Small intestine (tissue), 16 donors: Measurements from ENCODE around the gene MZT2B. TPM values are rescaled to one million over a fixed set of nuclear protein-coding genes. Genes with fewer than 3 reads are reported as not detected.
"Not testable (repeated sequence)": the region's sequence is repeated elsewhere in the genome, so short reads cannot be mapped to it uniquely, and the experiment has no call there.

Experiments
- DNase-seq, 2 donors: peaks; one replicate each; pipeline versions ENCODE4 v3.0.0 to v3.0.0-alpha.2; 2013
- FAIRE-seq: peaks from 2 replicates; lab custom pipeline; 2012; peaks lifted over from hg19 to GRCh38; lab: Jason Lieb, UNC
- H3K27ac ChIP-seq, 3 donors: one replicate each; pipeline ENCODE4 v1.5.1; 2013; ENCODE audit warnings: low read length in 2 of 3, mild to moderate bottlenecking in 2 of 3, control low read depth in 1 of 3, inconsistent platforms in 1 of 3, low read depth in 1 of 3, moderate library complexity in 1 of 3
- H3K27me3 ChIP-seq, 3 donors: one replicate each; pipeline ENCODE4 v1.6.1; 2013; ENCODE audit warnings: low read length in 3 of 3, inconsistent platforms in 1 of 3; ENCODE audit not compliant: control insufficient read depth in 3 of 3, insufficient read depth in 3 of 3
- H3K36me3 ChIP-seq, 3 donors: one replicate each; pipeline ENCODE4 v1.6.1; 2013; ENCODE audit warnings: low read length in 3 of 3, inconsistent platforms in 1 of 3, low read depth in 1 of 3, mild to moderate bottlenecking in 1 of 3, moderate library complexity in 1 of 3; ENCODE audit not compliant: control insufficient read depth in 3 of 3, insufficient read depth in 2 of 3
- H3K4me1 ChIP-seq, 3 donors: one replicate each; pipeline ENCODE4 v1.6.1; 2013; ENCODE audit warnings: low read length in 2 of 3, inconsistent platforms in 1 of 3, low read depth in 1 of 3, mild to moderate bottlenecking in 1 of 3, moderate library complexity in 1 of 3; ENCODE audit not compliant: control insufficient read depth in 3 of 3, insufficient read depth in 2 of 3
- H3K4me3 ChIP-seq, 3 donors: one replicate each; pipeline ENCODE4 v1.5.1; 2013; ENCODE audit warnings: low read length in 3 of 3, control low read depth in 1 of 3, inconsistent platforms in 1 of 3, low read depth in 1 of 3, mild to moderate bottlenecking in 1 of 3, moderate library complexity in 1 of 3
- H3K9me3 ChIP-seq, 2 donors: one replicate each; pipeline ENCODE4 v1.6.1; 2013; ENCODE audit warnings: low read depth in 1 of 2, low read length in 1 of 2; ENCODE audit not compliant: control insufficient read depth in 2 of 2, insufficient read depth in 1 of 2
- WGBS, 3 donors: extraction: QIAGEN DNeasy Blood & Tissue Kit; methylation state at CpG; one replicate each; pipeline ENCODE4 v1.1.7; 2013; 5-methylcytosine and 5-hydroxymethylcytosine counted together
- long read RNA-seq, 10 donors: transcript quantifications; one replicate each; lab custom pipeline, GENCODE V29; 2026
- polyA plus RNA-seq, 4 donors: library from polyadenylated mRNA; stranded (reverse) in 3 of 4; unstranded in 1 of 4; fragments of 200-250 nt in 3 of 4; fragments of 120-200 nt in 1 of 4; gene quantifications; one replicate each; pipeline versions ENCODE4 v1.2.1 to v1.2.3, GENCODE V29; 2013
- donor health status: healthy with polysubstance abuse.
- donor health status: control.
- donor health status: control.
- donor health status: Bipolar disorder and iron deficiency.
- donor health status: healthy.

MZT2B gene
- polyA plus RNA-seq = 100 to 1,000 TPM; 161 to 317 (median 245) TPM
- long read RNA-seq, donor 1 = 0 reads
- long read RNA-seq, donor 2, transcript MZT2B-201 (3 exons, 933 nt) = major isoform, 48 of 57 reads
- long read RNA-seq, donor 2, transcript MZT2B-204 (2 exons, 401 nt) = minor isoform, 6 of 57 reads
- long read RNA-seq, donor 2, partial matches to known transcripts = 0 of 57 reads
- long read RNA-seq, donor 2, other reads (novel, unspliced or antisense) = 0 of 57 reads
- long read RNA-seq, donor 3, transcript MZT2B-206 (2 exons, 480 nt) = minor isoform, 14 of 169 reads
- long read RNA-seq, donor 3, transcript MZT2B-201 (3 exons, 933 nt) = major isoform, 139 of 169 reads
- long read RNA-seq, donor 3, transcript MZT2B-204 (2 exons, 401 nt) = minor isoform, 10 of 169 reads
- long read RNA-seq, donor 3, partial matches to known transcripts = 0 of 169 reads
- long read RNA-seq, donor 3, other reads (novel, unspliced or antisense) = 0 of 169 reads
- long read RNA-seq, donor 4, transcript MZT2B-201 (3 exons, 933 nt) = major isoform, 5 of 6 reads
- long read RNA-seq, donor 4, partial matches to known transcripts = 0 of 6 reads
- long read RNA-seq, donor 4, other reads (novel, unspliced or antisense) = 0 of 6 reads
- long read RNA-seq, donor 5, transcript MZT2B-206 (2 exons, 480 nt) = minor isoform, 8 of 64 reads
- long read RNA-seq, donor 5, transcript MZT2B-201 (3 exons, 933 nt) = major isoform, 51 of 64 reads
- long read RNA-seq, donor 5, partial matches to known transcripts = 0 of 64 reads
- long read RNA-seq, donor 5, other reads (novel, unspliced or antisense) = 0 of 64 reads
- long read RNA-seq, donor 6, transcript MZT2B-204 (2 exons, 401 nt) = minor isoform, 5 of 100 reads
- long read RNA-seq, donor 6, transcript MZT2B-201 (3 exons, 933 nt) = major isoform, 79 of 100 reads
- long read RNA-seq, donor 6, partial matches to known transcripts = 8 of 100 reads
- long read RNA-seq, donor 6, other reads (novel, unspliced or antisense) = 0 of 100 reads
- long read RNA-seq, donor 7 = 0 reads
- long read RNA-seq, donor 8, transcript MZT2B-201 (3 exons, 933 nt) = major isoform, 21 of 25 reads
- long read RNA-seq, donor 8, partial matches to known transcripts = 0 of 25 reads
- long read RNA-seq, donor 8, other reads (novel, unspliced or antisense) = 0 of 25 reads
- long read RNA-seq, donor 9, transcript MZT2B-201 (3 exons, 933 nt) = major isoform, 29 of 36 reads
- long read RNA-seq, donor 9, partial matches to known transcripts = 0 of 36 reads
- long read RNA-seq, donor 9, other reads (novel, unspliced or antisense) = 0 of 36 reads
- long read RNA-seq, donor 10, transcript MZT2B-204 (2 exons, 401 nt) = minor isoform, 12 of 171 reads
- long read RNA-seq, donor 10, transcript MZT2B-206 (2 exons, 480 nt) = minor isoform, 15 of 171 reads
- long read RNA-seq, donor 10, transcript MZT2B-201 (3 exons, 933 nt) = major isoform, 139 of 171 reads
- long read RNA-seq, donor 10, partial matches to known transcripts = 0 of 171 reads
- long read RNA-seq, donor 10, other reads (novel, unspliced or antisense) = 0 of 171 reads

- not testable (repeated sequence) for FAIRE-seq, H3K9me3 ChIP-seq, H3K27me3 ChIP-seq
- H3K36me3 ChIP-seq = peaks cover 0 to 26% (median 0%) of the 10 kb centered on the region in 3 donors
- peaks cover 3 to 20% (median 8%) of the 10 kb centered on the region in 3 donors for H3K4me1 ChIP-seq
- H3K27ac ChIP-seq = peak within 1 kb of the TSS; percentile 73 to 95 (median 85)
- WGBS, 3 donors = 0 to 1% (median 0%) methylated on average over 51 to 84 of the region's 86 CpGs
- peak within 1 kb of the TSS; percentile 64 to 95 (median 90) for H3K4me3 ChIP-seq
- DNase-seq = peak; percentile 90 to 94
These were observed at the start of gene MZT2B for GRCh38 chr2:130181880-130182682. MZT2B (plus strand) TSS chr2:130182262; CDS start chr2:130182283, 21 bp downstream.

- FAIRE-seq = no peak
- H3K9me3 ChIP-seq = no peaks in the 10 kb centered on the region
- no peaks in the 10 kb centered on the region for H3K27me3 ChIP-seq
- 90 to 93% (median 92%) methylated on average over 11 to 15 of the region's 15 CpGs for WGBS, 3 donors
- DNase-seq = no peak
- H3K4me3 ChIP-seq = no peak overlapping the region
- H3K4me1 ChIP-seq = no peaks in the 10 kb centered on the region
- H3K27ac ChIP-seq = no peak overlapping the region
- no peaks in the 10 kb centered on the region for H3K36me3 ChIP-seq
These were observed 46.1 kb upstream of the MZT2B start for GRCh38 chr2:130135692-130136541.

- not testable (repeated sequence) for H3K9me3 ChIP-seq, FAIRE-seq, H3K27me3 ChIP-seq, H3K4me1 ChIP-seq, H3K4me3 ChIP-seq, H3K27ac ChIP-seq, DNase-seq, H3K36me3 ChIP-seq
- WGBS, 3 donors = 88 to 92% (median 89%) methylated on average over 5 to 9 of the region's 10 CpGs
These were observed 45.5 kb upstream of the MZT2B start for GRCh38 chr2:130136546-130136945.

GRCh38 chr2:130137118-130137517 lies 44.9 kb upstream of the MZT2B start:
- H3K9me3 ChIP-seq, H3K4me1 ChIP-seq, H3K27ac ChIP-seq, FAIRE-seq, H3K36me3 ChIP-seq, DNase-seq, H3K4me3 ChIP-seq, H3K27me3 ChIP-seq: not testable (repeated sequence)
- 65 to 89% (median 81%) methylated on average over 2 to 5 of the region's 5 CpGs for WGBS, 3 donors

DNA sequence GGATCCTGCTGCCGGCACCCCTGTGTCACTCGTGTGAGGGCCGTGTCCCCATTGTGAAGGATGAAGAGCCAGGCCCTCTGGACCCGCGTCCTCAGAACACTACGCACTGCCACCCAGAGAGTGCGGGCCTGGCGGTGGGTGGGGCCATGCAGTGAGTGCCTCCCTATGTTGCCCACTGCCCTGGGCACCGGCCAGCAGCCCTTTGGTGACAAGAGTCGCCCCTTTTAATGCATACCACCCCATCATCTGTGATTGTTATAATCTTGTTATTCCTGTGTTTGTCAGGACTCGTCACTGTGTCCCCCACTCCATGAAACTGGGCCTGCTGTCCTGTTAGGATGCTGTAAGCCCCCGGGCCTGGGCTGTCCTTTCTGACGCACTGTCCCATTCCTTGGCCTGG lies 43.7 kb upstream of the MZT2B start:
- H3K36me3 ChIP-seq, DNase-seq, H3K4me1 ChIP-seq, H3K27me3 ChIP-seq, H3K4me3 ChIP-seq, H3K27ac ChIP-seq, H3K9me3 ChIP-seq, FAIRE-seq: not testable (repeated sequence)
- 84 to 90% (median 88%) methylated on average over 7 to 11 of the region's 13 CpGs for WGBS, 3 donors

GRCh38 chr2:130138841-130139251 lies 43.2 kb upstream of the MZT2B start:
- WGBS, 3 donors = 67 to 82% (median 70%) methylated on average over 15 of the region's 15 CpGs
- not testable (repeated sequence) for H3K4me3 ChIP-seq, H3K27ac ChIP-seq, FAIRE-seq, H3K9me3 ChIP-seq, H3K36me3 ChIP-seq, DNase-seq, H3K27me3 ChIP-seq, H3K4me1 ChIP-seq
